HL-60/S4 treated with phorbol 12-myristate 13-acetate at 8.2 ng/mL for 4 days and 3 days (cell line): Measurements from ENCODE around the gene SPIB.

ENCODE experiments used
- in situ Hi-C: fragments of 300-500 bp; cut with MboI; formaldehyde crosslinking; loops from 2 replicates; pipeline ENCODE4 v1.15.0; 2022; ENCODE audit warnings: low sequenced_read_pairs

The SPIB gene

DNA sequence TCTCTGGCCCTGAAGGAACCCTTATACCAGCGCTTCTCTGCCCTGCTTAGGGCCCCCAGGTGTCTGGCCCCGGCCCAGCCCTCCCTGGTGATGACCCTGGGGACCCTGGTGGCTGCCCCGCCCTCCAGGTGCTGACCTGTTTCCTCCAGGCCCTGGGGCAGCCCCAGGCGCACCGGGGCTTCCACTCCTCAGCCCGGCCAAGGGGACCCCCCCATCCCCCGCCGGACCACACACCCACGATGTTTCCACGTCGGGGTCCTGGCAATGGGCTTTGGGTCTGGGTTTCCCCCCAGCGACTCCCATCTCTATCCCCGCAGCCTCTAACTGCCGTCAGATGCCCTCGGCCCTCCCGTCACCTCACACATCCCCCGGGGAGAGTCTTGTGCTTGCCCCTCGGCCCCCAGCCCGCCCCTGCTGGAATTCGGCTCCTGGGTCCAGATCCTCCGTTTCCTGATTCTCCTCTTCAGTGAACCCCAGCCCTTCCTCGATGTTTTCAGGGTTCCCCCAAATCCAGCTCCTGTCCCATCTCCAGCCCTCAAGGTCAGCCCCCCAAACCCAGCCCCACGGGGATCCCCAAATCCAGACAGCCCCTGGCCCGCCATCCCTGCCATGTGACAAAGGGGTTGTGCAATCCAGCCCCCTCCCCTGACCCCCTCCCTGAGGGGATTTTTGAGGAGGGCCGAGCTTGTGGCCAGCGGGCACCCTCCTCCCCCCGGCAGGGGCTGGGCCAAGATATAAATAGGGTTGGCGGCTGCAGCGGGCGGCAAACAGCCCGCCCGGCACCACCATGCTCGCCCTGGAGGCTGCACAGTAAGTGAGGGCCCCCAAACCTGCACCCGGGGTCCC, at the start of gene SPIB:
Gene SPIB, plus strand, starts transcription at position 763 of the 846 bp plus-strand sequence. Its CDS starts 25 bp downstream, at position 788.
- in situ Hi-C loops, result no loop called here

DNA sequence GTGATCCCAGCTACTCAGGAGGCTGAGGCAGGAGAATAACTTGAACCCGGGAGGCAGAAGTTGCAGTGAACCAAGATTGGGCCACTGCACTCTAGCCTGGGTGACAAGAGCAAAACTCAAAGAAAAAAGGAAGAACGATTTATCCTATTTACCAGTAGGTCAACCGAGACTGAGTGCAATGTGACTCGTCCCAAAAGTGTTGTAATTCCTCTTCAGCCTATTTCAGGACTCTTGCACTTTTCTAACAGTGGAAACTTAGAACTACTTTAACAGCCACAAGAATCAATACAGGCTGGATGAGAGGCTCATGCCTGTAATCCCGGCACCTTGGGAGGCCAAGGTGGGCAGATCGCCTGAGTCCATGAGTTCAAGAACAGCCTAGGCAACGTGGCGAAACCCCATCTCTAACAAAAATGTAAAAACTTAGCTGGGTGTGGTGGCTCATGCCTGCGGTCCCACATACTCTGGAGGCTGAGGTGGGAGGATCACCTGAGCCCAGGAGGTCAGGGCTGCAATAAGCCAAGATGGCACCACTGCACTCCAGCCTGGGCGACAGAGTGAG, 46.7 kb upstream of the SPIB start:
- in situ Hi-C loops, result loop anchor here (25.0 kb wide), 1 partner anchor 415 kb away; the partner anchor contains the start of gene ACP4

GRCh38 chr19:50376166-50377050, 42.3 kb upstream of the SPIB start, which contains the start of gene NR1H2:
NR1H2 (plus strand) TSS chr19:50376457; CDS start chr19:50377606, 1,149 bp downstream.
- in situ Hi-C loops, result no loop called here

- in situ Hi-C loops, result no loop called here
These were observed 41.7 kb upstream of the SPIB start for GRCh38 chr19:50377051-50377461.

DNA sequence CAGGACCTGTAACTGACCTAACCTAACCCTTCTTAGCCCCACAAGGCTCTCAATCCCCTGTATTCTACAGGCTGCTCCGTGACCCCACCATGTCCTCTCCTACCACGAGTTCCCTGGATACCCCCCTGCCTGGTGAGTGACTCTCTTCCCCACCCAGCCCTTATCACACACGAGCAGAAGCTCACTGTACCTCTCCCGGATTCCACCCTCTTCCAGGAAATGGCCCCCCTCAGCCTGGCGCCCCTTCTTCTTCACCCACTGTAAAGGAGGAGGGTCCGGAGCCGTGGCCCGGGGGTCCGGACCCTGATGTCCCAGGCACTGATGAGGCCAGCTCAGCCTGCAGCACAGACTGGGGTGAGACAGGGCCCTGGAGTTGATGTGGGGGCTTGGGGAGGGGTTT, 41.2 kb upstream of the SPIB start:
- in situ Hi-C loops, result no loop called here

DNA sequence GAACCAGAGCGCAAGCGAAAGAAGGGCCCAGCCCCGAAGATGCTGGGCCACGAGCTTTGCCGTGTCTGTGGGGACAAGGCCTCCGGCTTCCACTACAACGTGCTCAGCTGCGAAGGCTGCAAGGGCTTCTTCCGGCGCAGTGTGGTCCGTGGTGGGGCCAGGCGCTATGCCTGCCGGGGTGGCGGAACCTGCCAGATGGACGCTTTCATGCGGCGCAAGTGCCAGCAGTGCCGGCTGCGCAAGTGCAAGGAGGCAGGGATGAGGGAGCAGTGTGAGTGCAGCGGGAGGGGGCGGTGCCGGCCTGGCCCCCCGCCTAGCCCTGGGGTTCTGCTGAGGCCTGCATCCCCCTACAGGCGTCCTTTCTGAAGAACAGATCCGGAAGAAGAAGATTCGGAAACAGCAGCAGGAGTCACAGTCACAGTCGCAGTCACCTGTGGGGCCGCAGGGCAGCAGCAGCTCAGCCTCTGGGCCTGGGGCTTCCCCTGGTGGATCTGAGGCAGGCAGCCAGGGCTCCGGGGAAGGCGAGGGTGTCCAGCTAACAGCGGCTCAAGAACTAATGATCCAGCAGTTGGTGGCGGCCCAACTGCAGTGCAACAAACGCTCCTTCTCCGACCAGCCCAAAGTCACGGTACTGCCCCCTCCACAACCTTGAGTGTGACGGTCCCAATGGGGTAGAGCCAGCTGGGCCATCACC, 40.4 kb upstream of the SPIB start:
- in situ Hi-C loops, result no loop called here

GRCh38 chr19:50378863-50379236, 39.9 kb upstream of the SPIB start:
- in situ Hi-C loops, result no loop called here

DNA sequence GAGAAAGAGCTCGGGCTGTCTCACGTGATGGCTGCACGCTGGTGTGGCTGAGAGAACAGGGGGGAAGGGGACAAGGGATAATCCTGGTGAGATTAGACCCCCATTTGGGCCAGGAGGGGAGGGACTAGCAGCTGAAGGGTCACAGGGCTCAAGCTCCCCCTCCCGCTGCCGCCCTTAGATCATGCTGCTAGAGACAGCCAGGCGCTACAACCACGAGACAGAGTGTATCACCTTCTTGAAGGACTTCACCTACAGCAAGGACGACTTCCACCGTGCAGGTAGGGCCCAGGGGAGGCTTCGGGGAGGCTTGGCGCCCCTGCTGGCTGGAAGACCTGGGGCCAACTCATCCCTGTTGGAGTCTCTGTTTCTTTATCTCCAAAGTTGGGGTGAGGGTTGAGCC, 39.1 kb upstream of the SPIB start:
- in situ Hi-C loops, result no loop called here

DNA sequence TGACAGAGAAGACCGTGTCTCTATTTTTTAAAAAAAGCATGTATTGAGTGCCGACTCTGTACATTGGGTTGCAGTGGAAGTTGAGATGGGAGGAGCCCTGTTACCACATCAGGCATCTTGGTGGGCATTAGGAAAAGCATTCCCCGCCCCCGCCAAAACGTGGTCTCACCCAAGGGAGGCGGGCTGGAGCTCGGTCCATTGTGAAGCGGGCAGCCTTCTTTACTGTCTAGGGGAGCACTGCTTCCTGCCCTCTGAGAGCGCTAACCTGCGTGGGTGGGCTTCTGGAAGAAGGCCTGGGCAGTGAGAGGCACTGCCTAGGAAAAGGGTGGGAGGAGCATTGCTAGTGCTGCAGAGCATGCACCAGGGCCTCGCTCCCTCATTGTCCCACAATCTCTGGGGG, 38.6 kb upstream of the SPIB start:
- in situ Hi-C loops, result no loop called here

GRCh38 chr19:50380751-50381151, 38.0 kb upstream of the SPIB start:
- in situ Hi-C loops, result no loop called here

DNA sequence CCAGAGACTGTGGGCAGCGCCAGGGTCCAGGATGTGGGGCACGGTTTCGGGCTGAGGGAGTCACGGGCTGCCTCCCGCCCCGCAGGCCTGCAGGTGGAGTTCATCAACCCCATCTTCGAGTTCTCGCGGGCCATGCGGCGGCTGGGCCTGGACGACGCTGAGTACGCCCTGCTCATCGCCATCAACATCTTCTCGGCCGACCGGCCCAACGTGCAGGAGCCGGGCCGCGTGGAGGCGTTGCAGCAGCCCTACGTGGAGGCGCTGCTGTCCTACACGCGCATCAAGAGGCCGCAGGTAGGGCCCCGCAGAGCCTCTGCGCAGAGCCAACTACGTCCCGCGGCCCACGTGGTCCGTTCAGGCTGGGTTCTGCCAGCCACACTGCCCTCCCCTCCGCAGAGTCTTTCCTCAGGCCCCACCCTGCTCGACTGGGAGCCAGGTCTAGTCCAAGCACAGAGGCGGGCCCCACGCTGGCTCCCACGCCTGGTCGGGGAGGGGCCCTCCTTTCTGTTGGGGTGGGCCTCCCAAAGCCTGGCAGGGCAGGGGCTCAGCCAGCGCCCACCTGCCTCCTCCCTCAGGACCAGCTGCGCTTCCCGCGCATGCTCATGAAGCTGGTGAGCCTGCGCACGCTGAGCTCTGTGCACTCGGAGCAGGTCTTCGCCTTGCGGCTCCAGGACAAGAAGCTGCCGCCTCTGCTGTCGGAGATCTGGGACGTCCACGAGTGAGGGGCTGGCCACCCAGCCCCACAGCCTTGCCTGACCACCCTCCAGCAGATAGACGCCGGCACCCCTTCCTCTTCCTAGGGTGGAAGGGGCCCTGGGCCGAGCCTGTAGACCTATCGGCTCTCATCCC, 36.6 kb upstream of the SPIB start:
- in situ Hi-C loops, result no loop called here

- in situ Hi-C loops, result no loop called here
These were observed 35.5 kb upstream of the SPIB start for GRCh38 chr19:50383001-50383851.

DNA sequence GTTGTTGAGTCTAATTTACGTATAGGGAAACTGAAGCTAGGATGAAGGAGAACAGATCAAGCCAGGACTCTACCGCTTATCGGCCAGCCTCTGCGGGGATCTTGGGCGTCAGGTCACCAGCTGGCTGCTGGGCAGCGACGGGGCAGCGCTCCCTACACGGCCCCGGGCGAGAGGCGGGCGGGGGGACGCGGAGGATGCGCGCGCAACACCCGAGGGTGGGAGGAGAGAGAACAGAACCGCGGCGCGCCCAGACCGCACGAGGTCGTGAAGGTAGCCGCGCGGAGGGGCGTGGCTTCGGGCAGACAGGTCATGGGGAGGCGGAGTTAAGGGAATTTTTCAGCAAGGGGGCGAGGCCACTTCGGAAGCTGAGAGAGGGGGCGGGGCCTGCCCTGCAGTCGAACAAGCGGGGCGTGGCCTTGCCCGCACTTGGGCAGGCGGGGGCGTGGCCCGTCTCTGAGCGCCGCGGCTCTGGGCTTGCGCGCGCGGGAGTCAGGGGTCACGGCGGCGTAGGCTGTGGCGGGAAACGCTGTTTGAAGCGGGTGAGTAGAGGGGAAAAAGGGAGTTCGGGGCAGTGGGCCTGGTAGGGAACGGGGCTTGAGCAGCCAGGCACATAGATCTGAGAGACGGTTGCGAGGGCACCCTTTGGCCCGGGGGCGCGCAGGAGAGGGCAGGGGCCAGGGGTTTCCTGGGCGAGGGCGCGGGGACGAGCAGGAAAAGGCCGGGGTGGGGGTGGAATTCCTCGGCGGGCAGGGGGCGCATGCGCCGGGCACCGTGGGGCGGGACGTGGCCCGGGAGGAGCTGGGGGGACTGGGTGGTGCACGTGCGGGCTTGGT, 34.7 kb upstream of the SPIB start, which contains the start of gene POLD1:
Gene POLD1, plus strand, starts transcription at position 496 of the 833 bp plus-strand sequence. CDS start 14,505 bp downstream, outside the sequence.
- in situ Hi-C loops, result no loop called here

GRCh38 chr19:50384685-50385535, 33.8 kb upstream of the SPIB start:
- in situ Hi-C loops, result no loop called here

DNA sequence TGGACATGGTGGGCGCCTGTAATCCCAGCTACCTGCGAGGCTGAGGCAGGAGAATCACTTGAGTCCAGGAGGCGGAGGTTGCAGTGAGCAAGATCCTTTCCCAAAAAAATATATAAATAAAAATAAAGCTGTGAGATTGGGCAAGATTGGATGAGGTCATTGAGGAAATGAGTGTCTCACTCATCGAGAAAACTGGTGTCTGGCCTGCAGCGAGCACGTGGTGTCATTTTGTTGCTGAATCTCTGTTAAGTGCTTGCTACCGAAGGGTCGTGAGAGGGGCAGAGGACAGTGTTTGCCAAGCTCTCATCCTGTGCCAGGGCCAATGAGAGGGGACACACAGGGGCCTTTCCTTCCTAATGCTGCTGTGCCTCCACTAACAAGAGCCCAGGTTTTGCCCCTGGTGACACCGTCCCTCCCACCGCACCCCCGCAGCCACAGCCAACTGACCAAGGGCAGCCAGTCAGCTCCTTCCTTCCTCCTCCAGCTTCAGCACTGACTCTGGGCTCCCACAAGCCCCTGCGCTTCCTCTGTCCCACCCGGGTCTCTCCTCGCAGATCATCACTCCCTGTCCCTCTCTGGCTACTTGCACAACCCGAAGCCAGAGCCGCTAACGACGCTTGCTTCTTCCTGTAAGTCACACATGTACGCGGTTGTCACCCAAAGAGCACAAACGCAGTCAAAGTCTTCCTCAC, 31.4 kb upstream of the SPIB start:
- in situ Hi-C loops, result no loop called here

DNA sequence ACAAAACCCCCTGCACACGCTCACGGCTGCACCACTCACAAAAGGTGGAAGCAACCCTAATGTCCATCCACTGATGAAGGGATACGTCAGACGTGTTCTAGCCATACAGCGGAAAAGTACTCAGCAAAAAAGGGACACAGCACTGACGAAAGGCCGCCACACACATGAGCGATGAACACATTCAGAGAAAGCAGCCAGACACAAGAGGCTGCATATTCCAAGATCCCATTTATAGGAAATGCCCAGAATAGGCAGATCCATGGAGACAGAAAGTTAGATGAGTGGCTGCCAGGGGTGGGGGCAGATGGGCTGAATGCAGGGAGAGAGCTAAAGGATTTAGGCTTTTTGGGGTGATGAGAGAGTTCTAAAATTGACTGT, 30.9 kb upstream of the SPIB start:
- in situ Hi-C loops, result no loop called here
